ENCODE measurements around the gene SIPA1L3. TPM values are rescaled to one million over a fixed set of nuclear protein-coding genes. Genes with fewer than 3 reads are reported as not detected.

SIPA1L3 gene
- total RNA-seq, 2 donors from 2014 or later: 42.8 to 48.2 TPM

DNA sequence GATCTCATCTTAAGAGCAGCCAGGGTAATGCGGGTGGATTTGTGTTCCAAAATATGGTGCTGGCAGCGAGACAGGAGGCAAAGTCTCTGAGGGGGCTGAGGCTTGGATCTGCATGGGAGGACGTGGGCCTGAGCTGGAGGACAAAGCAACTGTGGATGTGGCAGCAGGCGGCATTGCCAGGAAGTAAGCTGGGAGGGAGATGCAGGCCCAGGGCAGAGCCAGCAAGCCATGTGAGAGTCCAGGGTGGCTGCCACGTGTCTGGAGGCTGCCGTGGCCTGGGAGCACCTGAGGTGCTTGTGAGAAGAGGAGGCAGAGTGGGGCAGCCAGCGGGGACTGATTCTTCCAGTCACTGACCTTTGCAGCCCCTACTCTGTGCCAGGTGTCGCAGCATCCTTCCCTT, 265.0 kb downstream of the SIPA1L3 start:
- Histone ChIP-seq H3K4me1 (ENCODE audit: control insufficient read depth, insufficient read depth, low read length) (no peaks in the 10 kb centered on the region), H3K36me3 (ENCODE audit: control insufficient read depth, insufficient read depth, low read length) (no peaks in the 10 kb centered on the region), H3K27ac (ENCODE audit: low read depth, low read length) (no peak overlapping the region), H3K27me3 (ENCODE audit: control insufficient read depth, insufficient read depth, low read length, poor library complexity, severe bottlenecking) (no peaks in the 10 kb centered on the region), H3K9me3 (ENCODE audit: control insufficient read depth, low read length) (no peaks in the 10 kb centered on the region), H3K4me3 (ENCODE audit: low read length) (no peak overlapping the region), H3K9ac (ENCODE audit: extremely low read depth, low read length, poor library complexity, severe bottlenecking) (no peak overlapping the region)
- 94 to 100% methylated on average over 4 to 8 of the region's 8 CpGs for WGBS, 2 experiments (ENCODE audit: insufficient coverage in 1 of 2, insufficient read length in 1 of 2)
- Mint-ChIP-seq H3K36me3 (ENCODE audit: low read depth) (peaks cover 9% of the 10 kb centered on the region), H3K9me3 (no peaks in the 10 kb centered on the region), H3K27me3 (ENCODE audit: insufficient read depth) (no peaks in the 10 kb centered on the region), H3K4me3 (no peak overlapping the region), H3K4me1 (peaks cover 13% of the 10 kb centered on the region), H3K27ac (no peak overlapping the region)
- no peak for DNase-seq
- TF ChIP-seq, protein P1, sequence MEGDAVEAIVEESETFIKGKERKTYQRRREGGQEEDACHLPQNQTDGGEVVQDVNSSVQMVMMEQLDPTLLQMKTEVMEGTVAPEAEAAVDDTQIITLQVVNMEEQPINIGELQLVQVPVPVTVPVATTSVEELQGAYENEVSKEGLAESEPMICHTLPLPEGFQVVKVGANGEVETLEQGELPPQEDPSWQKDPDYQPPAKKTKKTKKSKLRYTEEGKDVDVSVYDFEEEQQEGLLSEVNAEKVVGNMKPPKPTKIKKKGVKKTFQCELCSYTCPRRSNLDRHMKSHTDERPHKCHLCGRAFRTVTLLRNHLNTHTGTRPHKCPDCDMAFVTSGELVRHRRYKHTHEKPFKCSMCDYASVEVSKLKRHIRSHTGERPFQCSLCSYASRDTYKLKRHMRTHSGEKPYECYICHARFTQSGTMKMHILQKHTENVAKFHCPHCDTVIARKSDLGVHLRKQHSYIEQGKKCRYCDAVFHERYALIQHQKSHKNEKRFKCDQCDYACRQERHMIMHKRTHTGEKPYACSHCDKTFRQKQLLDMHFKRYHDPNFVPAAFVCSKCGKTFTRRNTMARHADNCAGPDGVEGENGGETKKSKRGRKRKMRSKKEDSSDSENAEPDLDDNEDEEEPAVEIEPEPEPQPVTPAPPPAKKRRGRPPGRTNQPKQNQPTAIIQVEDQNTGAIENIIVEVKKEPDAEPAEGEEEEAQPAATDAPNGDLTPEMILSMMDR (conservative IDR thresholded peaks at IDR 0.05): no peak

DNA sequence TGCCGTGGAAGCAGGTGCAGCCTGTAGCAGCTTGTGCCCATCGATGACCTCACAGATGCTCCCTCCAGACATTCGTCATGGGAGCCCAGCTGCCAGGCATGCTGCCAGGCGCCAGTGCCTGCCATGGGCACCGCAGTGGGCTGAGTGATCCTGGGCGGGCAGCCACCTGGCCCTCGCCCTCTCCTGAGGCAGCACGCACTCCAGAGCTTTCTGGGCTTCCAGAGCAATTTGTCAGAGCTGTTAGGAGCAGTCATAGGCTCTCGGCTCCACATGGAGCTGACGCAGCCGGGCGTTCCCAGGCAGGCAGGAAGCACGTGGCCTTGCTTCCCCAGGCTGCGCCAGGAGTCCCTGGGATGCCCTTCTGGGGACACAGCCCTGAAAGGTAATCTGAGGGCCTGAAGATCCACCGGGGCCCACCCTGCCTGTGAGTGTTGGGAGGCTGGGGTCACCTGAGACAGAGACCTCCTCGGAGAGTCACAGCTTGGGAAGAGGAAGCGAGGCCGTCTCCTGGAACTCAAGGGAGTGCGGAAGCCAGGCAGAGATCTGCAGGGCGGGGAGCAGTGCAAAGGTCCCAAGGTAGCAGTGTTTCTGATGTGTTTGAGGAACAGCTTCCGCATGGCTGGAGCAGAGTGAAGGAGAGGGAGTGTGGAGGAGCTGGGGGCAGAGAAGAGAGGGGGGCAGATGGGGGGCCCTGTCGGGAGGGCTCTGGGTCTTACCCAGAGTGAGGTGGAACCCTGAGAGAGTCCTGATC, 266.5 kb downstream of the SIPA1L3 start:
- H3K4me3 ChIP-seq (ENCODE audit: low read length): no peak overlapping the region
- no peaks in the 10 kb centered on the region for H3K9me3 ChIP-seq (ENCODE audit: control insufficient read depth, low read length)
- H3K27me3 Mint-ChIP-seq (ENCODE audit: insufficient read depth): no peaks in the 10 kb centered on the region
- H3K27ac Mint-ChIP-seq: peak overlapping the region; percentile 18
- H3K36me3 Mint-ChIP-seq (ENCODE audit: low read depth): peaks cover 5% of the 10 kb centered on the region
- H3K9ac ChIP-seq (ENCODE audit: extremely low read depth, low read length, poor library complexity, severe bottlenecking): no peak overlapping the region
- no peaks in the 10 kb centered on the region for H3K27me3 ChIP-seq (ENCODE audit: control insufficient read depth, insufficient read depth, low read length, poor library complexity, severe bottlenecking)
- 91 to 98% methylated on average over 17 to 22 of the region's 22 CpGs for WGBS, 2 experiments (ENCODE audit: insufficient coverage in 1 of 2, insufficient read length in 1 of 2)
- H3K4me1 ChIP-seq (ENCODE audit: control insufficient read depth, insufficient read depth, low read length): no peaks in the 10 kb centered on the region
- no peak for DNase-seq
- H3K27ac ChIP-seq (ENCODE audit: low read depth, low read length): no peak overlapping the region
- H3K4me1 Mint-ChIP-seq: peaks cover 11% of the 10 kb centered on the region
- TF ChIP-seq, protein P1 (conservative IDR thresholded peaks at IDR 0.05): no peak
- no peaks in the 10 kb centered on the region for H3K9me3 Mint-ChIP-seq
- H3K36me3 ChIP-seq (ENCODE audit: control insufficient read depth, insufficient read depth, low read length): no peaks in the 10 kb centered on the region
- H3K4me3 Mint-ChIP-seq: no peak overlapping the region

DNA sequence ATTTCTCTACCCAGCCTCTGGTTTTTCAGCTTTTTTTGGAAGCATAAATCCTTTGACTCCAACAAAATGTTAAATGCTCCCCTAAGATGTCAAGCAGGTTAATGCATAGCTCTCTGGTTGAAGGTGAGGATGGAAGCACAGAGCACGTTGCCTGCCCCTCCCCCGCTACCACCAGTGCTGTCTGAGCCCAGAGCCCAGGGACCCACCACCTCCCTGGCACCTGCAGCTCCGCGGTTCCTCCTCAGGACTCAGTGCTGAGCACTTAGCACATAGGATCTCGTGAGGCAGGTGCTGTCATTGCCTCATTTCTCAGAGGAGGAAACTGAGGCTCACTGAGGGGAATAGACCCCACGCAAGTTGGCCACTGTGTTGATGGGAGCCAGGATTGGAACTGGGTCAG, 268.4 kb downstream of the SIPA1L3 start:
- DNase-seq: no peak
- no peaks in the 10 kb centered on the region for H3K27me3 Mint-ChIP-seq (ENCODE audit: insufficient read depth)
- Histone ChIP-seq H3K36me3 (ENCODE audit: control insufficient read depth, insufficient read depth, low read length) (no peaks in the 10 kb centered on the region), H3K9me3 (ENCODE audit: control insufficient read depth, low read length) (peaks cover 10% of the 10 kb centered on the region), H3K9ac (ENCODE audit: extremely low read depth, low read length, poor library complexity, severe bottlenecking) (no peak overlapping the region), H3K27ac (ENCODE audit: low read depth, low read length) (no peak overlapping the region), H3K27me3 (ENCODE audit: control insufficient read depth, insufficient read depth, low read length, poor library complexity, severe bottlenecking) (no peaks in the 10 kb centered on the region), H3K4me3 (ENCODE audit: low read length) (no peak overlapping the region), H3K4me1 (ENCODE audit: control insufficient read depth, insufficient read depth, low read length) (no peaks in the 10 kb centered on the region)
- H3K4me3 Mint-ChIP-seq: no peak overlapping the region
- peaks cover 16% of the 10 kb centered on the region for H3K36me3 Mint-ChIP-seq (ENCODE audit: low read depth)
- H3K4me1 Mint-ChIP-seq: peaks cover 2% of the 10 kb centered on the region
- TF ChIP-seq, protein P1 (conservative IDR thresholded peaks at IDR 0.05): no peak
- H3K9me3 Mint-ChIP-seq: peaks cover 9% of the 10 kb centered on the region
- H3K27ac Mint-ChIP-seq: no peak overlapping the region
- 87 to 88% methylated on average over 5 to 6 of the region's 6 CpGs for WGBS, 2 experiments (ENCODE audit: insufficient coverage in 1 of 2, insufficient read length in 1 of 2)
